Liver (tissue), 9 donors: ENCODE data around the gene CEACAM19. TPM values are rescaled to one million over a fixed set of nuclear protein-coding genes. Genes with fewer than 3 reads are reported as not detected.

Experiments
- DNase-seq: peaks from one replicate; pipeline ENCODE4 v3.0.0-alpha.2; 2017; ENCODE audit warnings: low spot score
- H3K27ac ChIP-seq, 2 donors: one replicate each; pipeline ENCODE4 v1.7.0; 2013; ENCODE audit warnings: inconsistent platforms in 2 of 2, low read length in 2 of 2, control low read depth in 1 of 2, low read depth in 1 of 2, mild to moderate bottlenecking in 1 of 2
- H3K27me3 ChIP-seq, 4 donors: one replicate each; pipeline versions ENCODE4 v1.6.1 to v1.7.0; 2013; ENCODE audit warnings: low read length in 3 of 4, inconsistent platforms in 1 of 4, mild to moderate bottlenecking in 1 of 4, moderate library complexity in 1 of 4; ENCODE audit not compliant: control insufficient read depth in 4 of 4, insufficient read depth in 4 of 4
- H3K36me3 ChIP-seq, 4 donors: one replicate each; pipeline versions ENCODE4 v1.6.1 to v1.7.0; 2013; ENCODE audit warnings: low read length in 3 of 4, mild to moderate bottlenecking in 3 of 4, low read depth in 1 of 4, moderate library complexity in 1 of 4; ENCODE audit not compliant: control insufficient read depth in 4 of 4, insufficient read depth in 3 of 4
- H3K4me1 ChIP-seq, 4 donors: one replicate each; pipeline versions ENCODE4 v1.6.1 to v1.7.0; 2013; ENCODE audit warnings: low read length in 3 of 4, mild to moderate bottlenecking in 3 of 4, moderate library complexity in 1 of 4; ENCODE audit not compliant: control insufficient read depth in 4 of 4, insufficient read depth in 4 of 4
- H3K4me3 ChIP-seq, 3 donors: one replicate each; pipeline versions ENCODE4 v1.6.1 to v1.7.0; 2013; ENCODE audit warnings: low read length in 3 of 3, control low read depth in 1 of 3, low read depth in 1 of 3, mild to moderate bottlenecking in 1 of 3
- H3K9ac ChIP-seq, 2 donors: one replicate each; pipeline ENCODE4 v1.7.0; 2013; ENCODE audit warnings: low read length in 2 of 2, mild to moderate bottlenecking in 2 of 2, moderate library complexity in 2 of 2, control low read depth in 1 of 2, low read depth in 1 of 2
- H3K9me3 ChIP-seq, 4 donors: one replicate each; pipeline versions ENCODE4 v1.6.1 to v1.7.0; 2013; ENCODE audit warnings: low read length in 3 of 4; ENCODE audit not compliant: control insufficient read depth in 4 of 4
- EGR1 ChIP-seq, 2 donors: IDR thresholded peaks; 2 replicates each; pipeline ENCODE4 v1.6.1; 2016 to 2018; ENCODE audit warnings: antibody characterized with exemption in 2 of 2, low read depth in 2 of 2
- FOXA1 ChIP-seq: IDR thresholded peaks from 2 replicates; pipeline ENCODE4 v1.6.1; 2016; ENCODE audit warnings: antibody characterized with exemption
- FOXA2 ChIP-seq: IDR thresholded peaks from 2 replicates; pipeline ENCODE4 v1.6.1; 2016; ENCODE audit warnings: antibody characterized with exemption
- GABPA ChIP-seq, 2 donors: IDR thresholded peaks in 1 of 2; conservative IDR thresholded peaks in 1 of 2; 2 replicates each; pipeline ENCODE4 v1.6.1; 2016; ENCODE audit warnings: antibody characterized with exemption in 2 of 2, mild to moderate bottlenecking in 1 of 2, moderate library complexity in 1 of 2
- HNF4A ChIP-seq, 2 donors: conservative IDR thresholded peaks; 2 replicates each; pipeline ENCODE4 v1.6.1; 2016; ENCODE audit warnings: antibody characterized with exemption in 2 of 2, mild to moderate bottlenecking in 2 of 2
- HNF4G ChIP-seq: IDR thresholded peaks from 2 replicates; pipeline ENCODE4 v1.6.1; 2016; ENCODE audit warnings: antibody characterized with exemption
- JUND ChIP-seq, 2 donors: IDR thresholded peaks; 2 replicates each; pipeline ENCODE4 v1.6.1; 2016; ENCODE audit warnings: antibody characterized with exemption in 2 of 2
- NR2F2 ChIP-seq: IDR thresholded peaks from 2 replicates; pipeline ENCODE4 v1.6.1; 2016; ENCODE audit warnings: antibody characterized with exemption
- RAD21 ChIP-seq, 2 donors: IDR thresholded peaks; 2 replicates each; pipeline ENCODE4 v1.6.1; 2016; ENCODE audit warnings: antibody characterized with exemption in 2 of 2, mild to moderate bottlenecking in 2 of 2
- RXRA ChIP-seq, 2 donors: IDR thresholded peaks; 2 replicates each; pipeline ENCODE4 v1.6.1; 2017 to 2018; ENCODE audit warnings: antibody characterized with exemption in 2 of 2, mild to moderate bottlenecking in 1 of 2
- SP1 ChIP-seq: IDR thresholded peaks from 2 replicates; pipeline ENCODE4 v1.6.1; 2018; ENCODE audit warnings: antibody characterized with exemption, mild to moderate bottlenecking
- TAF1 ChIP-seq: conservative IDR thresholded peaks from 2 replicates; pipeline ENCODE4 v1.6.1; 2016; ENCODE audit warnings: antibody characterized with exemption, mild to moderate bottlenecking
- YY1 ChIP-seq: IDR thresholded peaks from 2 replicates; pipeline ENCODE4 v1.6.1; 2016; ENCODE audit warnings: antibody characterized with exemption, mild to moderate bottlenecking
- WGBS: extraction: QIAGEN DNeasy Blood & Tissue Kit; methylation state at CpG from one replicate; pipeline ENCODE4 v1.1.7; 2013; 5-methylcytosine and 5-hydroxymethylcytosine counted together
- polyA plus RNA-seq, 2 donors: library from polyadenylated mRNA; stranded (reverse) in 1 of 2; unstranded in 1 of 2; fragments of 200-250 nt in 1 of 2; fragments of >200 nt in 1 of 2; fragmentation: Nextera tagmentation in 1 of 2; extraction: Ambion mirVana in 1 of 2; gene quantifications; one replicate each; pipeline versions ENCODE4 v1.2.1 to v1.2.3, GENCODE V29; 2013 to 2015
- total RNA-seq, 2 donors: library from RNA; depleted of rRNA; stranded (reverse); fragments of >200 nt; gene quantifications; one replicate each; pipeline ENCODE4 v1.2.3, GENCODE V29; 2014
- TF ChIP-seq, protein P1 (sequence below): IDR thresholded peaks from 2 replicates; pipeline ENCODE4 v1.6.1; 2016; ENCODE audit warnings: antibody characterized with exemption
- TF ChIP-seq, protein P2 (sequence below): fragments of 150-350 bp; IDR thresholded peaks from 2 replicates; pipeline ENCODE4 v1.5.1; 2017; ENCODE audit warnings: improper control_type of control experiment, low read depth, low read length; ENCODE audit not compliant: missing input control
- TF ChIP-seq, protein P3 (sequence below): IDR thresholded peaks from 2 replicates; pipeline ENCODE4 v1.6.1; 2016; ENCODE audit warnings: antibody characterized with exemption
- TF ChIP-seq, protein P4 (sequence below): IDR thresholded peaks from 2 replicates; pipeline ENCODE4 v1.6.1; 2016; ENCODE audit warnings: antibody characterized with exemption
- TF ChIP-seq, protein P5 (sequence below): IDR thresholded peaks from 2 replicates; pipeline ENCODE4 v1.6.1; 2016; ENCODE audit warnings: antibody characterized with exemption, mild to moderate bottlenecking
- donor health status: healthy.
- donor health status: healthy.
- donor health status: healthy.
- donor health status: healthy.
- donor health status: healthy.

Gene CEACAM19
- total and polyA plus RNA-seq, 4 donors: 0.75 to 2.6 (median 1.3) TPM

DNA sequence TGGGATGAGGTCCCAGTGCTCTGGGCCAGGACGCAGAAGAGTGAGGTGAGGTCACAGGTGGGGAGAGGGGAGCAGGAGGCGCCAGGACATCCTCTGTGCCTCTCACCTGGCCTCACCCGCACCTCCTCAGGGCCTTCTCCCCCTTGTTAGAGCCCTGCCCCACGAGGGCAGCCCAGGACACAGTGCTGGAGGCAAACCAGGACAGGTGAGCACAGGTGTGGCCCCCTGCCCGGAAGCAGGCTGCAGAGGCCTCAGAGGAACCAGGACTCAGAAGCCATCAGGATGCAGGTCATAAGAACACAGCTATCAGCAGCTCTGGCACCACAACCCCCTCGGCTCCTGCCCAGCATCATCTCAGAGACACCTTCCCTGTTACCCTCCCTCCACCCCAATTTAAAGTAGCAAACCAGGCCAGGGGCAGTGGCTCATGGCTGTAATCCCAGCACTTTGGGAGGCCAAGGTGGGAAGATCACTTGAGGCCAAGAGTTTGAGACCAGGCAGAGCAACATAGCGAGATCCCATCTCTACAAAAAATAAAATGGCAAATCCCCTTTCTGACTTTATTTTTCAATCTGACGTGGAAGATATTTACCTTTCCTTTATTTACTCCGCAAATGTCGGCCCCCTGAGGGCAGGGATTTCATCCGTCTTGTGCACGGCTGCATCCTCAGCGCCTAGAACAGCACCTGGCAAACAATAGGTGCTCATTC lies 27.4 kb downstream of the CEACAM19 start, which contains the start of gene CEACAM16 (continued):
- TF ChIP-seq, protein P1, sequence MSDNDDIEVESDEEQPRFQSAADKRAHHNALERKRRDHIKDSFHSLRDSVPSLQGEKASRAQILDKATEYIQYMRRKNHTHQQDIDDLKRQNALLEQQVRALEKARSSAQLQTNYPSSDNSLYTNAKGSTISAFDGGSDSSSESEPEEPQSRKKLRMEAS: no peak
- TF ChIP-seq HNF4G: no peak

DNA sequence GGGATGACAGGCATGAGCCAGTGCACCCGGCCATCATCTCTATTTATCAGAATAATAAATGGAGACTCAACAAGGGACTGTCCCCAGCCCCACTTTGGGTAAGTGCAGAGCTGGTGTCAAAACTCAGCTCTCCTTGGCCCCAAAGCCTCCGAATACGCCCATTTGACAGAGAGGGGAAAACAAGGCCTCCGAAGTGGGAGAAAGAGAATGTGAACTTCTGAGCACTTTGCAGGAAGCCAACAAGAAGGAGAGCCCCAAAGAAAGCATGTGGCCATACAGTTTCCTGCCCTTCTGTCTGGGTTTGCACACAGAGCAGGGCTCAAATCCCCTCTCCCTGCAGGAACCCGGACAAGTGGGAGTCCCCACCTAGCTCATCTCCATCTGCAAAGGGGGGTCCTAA lies 29.3 kb downstream of the CEACAM19 start:
- Histone ChIP-seq H3K9ac (no peak overlapping the region), H3K4me1 (peaks cover 4 to 23% (median 21%) of the 10 kb centered on the region in 4 donors), H3K9me3 (no peaks in the 10 kb centered on the region), H3K27ac (no peak overlapping the region), H3K27me3 (no peaks in the 10 kb centered on the region), H3K4me3 (no peak overlapping the region), H3K36me3 (no peaks in the 10 kb centered on the region)
- 92% methylated on average over 5 of the region's 5 CpGs for WGBS
- no peak for DNase-seq
- TF ChIP-seq, protein P1: no peak
- TF ChIP-seq HNF4G (no peak), RXRA (IDR thresholded peaks at IDR 0.05) (no peak), EGR1 (IDR thresholded peaks at IDR 0.05; ENCODE audit: low read depth in 2 of 2) (no peak), NR2F2 (no peak), HNF4A (conservative IDR thresholded peaks at IDR 0.05) (no peak), TAF1 (no peak), FOXA1 (no peak), SP1 (no peak), RAD21 (IDR thresholded peaks at IDR 0.05) (no peak), YY1 (no peak), JUND (IDR thresholded peaks at IDR 0.05) (no peak), FOXA2 (no peak), GABPA (IDR thresholded peaks at IDR 0.05 in 1 of 2, conservative IDR thresholded peaks at IDR 0.05 in 1 of 2) (no peak)
- TF ChIP-seq, protein P2, sequence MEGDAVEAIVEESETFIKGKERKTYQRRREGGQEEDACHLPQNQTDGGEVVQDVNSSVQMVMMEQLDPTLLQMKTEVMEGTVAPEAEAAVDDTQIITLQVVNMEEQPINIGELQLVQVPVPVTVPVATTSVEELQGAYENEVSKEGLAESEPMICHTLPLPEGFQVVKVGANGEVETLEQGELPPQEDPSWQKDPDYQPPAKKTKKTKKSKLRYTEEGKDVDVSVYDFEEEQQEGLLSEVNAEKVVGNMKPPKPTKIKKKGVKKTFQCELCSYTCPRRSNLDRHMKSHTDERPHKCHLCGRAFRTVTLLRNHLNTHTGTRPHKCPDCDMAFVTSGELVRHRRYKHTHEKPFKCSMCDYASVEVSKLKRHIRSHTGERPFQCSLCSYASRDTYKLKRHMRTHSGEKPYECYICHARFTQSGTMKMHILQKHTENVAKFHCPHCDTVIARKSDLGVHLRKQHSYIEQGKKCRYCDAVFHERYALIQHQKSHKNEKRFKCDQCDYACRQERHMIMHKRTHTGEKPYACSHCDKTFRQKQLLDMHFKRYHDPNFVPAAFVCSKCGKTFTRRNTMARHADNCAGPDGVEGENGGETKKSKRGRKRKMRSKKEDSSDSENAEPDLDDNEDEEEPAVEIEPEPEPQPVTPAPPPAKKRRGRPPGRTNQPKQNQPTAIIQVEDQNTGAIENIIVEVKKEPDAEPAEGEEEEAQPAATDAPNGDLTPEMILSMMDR: no peak
- TF ChIP-seq, protein P3, sequence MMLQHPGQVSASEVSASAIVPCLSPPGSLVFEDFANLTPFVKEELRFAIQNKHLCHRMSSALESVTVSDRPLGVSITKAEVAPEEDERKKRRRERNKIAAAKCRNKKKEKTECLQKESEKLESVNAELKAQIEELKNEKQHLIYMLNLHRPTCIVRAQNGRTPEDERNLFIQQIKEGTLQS: no peak
- TF ChIP-seq, protein P4, sequence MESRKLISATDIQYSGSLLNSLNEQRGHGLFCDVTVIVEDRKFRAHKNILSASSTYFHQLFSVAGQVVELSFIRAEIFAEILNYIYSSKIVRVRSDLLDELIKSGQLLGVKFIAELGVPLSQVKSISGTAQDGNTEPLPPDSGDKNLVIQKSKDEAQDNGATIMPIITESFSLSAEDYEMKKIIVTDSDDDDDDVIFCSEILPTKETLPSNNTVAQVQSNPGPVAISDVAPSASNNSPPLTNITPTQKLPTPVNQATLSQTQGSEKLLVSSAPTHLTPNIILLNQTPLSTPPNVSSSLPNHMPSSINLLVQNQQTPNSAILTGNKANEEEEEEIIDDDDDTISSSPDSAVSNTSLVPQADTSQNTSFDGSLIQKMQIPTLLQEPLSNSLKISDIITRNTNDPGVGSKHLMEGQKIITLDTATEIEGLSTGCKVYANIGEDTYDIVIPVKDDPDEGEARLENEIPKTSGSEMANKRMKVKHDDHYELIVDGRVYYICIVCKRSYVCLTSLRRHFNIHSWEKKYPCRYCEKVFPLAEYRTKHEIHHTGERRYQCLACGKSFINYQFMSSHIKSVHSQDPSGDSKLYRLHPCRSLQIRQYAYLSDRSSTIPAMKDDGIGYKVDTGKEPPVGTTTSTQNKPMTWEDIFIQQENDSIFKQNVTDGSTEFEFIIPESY: no peak
- TF ChIP-seq, protein P5, sequence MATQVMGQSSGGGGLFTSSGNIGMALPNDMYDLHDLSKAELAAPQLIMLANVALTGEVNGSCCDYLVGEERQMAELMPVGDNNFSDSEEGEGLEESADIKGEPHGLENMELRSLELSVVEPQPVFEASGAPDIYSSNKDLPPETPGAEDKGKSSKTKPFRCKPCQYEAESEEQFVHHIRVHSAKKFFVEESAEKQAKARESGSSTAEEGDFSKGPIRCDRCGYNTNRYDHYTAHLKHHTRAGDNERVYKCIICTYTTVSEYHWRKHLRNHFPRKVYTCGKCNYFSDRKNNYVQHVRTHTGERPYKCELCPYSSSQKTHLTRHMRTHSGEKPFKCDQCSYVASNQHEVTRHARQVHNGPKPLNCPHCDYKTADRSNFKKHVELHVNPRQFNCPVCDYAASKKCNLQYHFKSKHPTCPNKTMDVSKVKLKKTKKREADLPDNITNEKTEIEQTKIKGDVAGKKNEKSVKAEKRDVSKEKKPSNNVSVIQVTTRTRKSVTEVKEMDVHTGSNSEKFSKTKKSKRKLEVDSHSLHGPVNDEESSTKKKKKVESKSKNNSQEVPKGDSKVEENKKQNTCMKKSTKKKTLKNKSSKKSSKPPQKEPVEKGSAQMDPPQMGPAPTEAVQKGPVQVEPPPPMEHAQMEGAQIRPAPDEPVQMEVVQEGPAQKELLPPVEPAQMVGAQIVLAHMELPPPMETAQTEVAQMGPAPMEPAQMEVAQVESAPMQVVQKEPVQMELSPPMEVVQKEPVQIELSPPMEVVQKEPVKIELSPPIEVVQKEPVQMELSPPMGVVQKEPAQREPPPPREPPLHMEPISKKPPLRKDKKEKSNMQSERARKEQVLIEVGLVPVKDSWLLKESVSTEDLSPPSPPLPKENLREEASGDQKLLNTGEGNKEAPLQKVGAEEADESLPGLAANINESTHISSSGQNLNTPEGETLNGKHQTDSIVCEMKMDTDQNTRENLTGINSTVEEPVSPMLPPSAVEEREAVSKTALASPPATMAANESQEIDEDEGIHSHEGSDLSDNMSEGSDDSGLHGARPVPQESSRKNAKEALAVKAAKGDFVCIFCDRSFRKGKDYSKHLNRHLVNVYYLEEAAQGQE: no peak
